GM12874 (cell line): ENCODE data around the gene MARCHF3.

Experiments
- TF ChIP-seq, protein P1 (sequence below): IDR thresholded peaks from 2 replicates; pipeline ENCODE4 v1.5.1; 2011; ENCODE audit warnings: low read depth, mild to moderate bottlenecking, control low read depth, low read length, moderate library complexity; ENCODE audit not compliant: insufficient read depth

The MARCHF3 gene

DNA sequence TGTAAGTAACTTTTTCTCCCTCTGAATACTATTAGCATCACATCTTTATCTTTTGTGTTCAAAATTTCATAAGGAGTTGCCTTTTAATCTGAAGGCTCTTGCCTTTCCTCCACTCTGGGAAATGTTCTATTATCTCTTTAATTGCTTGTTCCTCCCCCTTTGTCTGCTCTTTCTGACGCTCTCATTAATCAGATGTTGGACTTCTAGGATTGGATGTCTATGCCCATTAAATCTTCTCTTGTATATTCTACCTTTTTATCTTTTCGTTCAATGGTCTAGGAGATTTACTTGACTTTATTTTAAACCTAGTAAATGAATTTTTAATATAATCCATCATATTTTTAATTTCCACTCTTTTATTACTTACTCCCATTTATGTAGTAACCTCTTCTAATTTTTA is 76.7 kb downstream of the MARCHF3 start:
- TF ChIP-seq, protein P1, sequence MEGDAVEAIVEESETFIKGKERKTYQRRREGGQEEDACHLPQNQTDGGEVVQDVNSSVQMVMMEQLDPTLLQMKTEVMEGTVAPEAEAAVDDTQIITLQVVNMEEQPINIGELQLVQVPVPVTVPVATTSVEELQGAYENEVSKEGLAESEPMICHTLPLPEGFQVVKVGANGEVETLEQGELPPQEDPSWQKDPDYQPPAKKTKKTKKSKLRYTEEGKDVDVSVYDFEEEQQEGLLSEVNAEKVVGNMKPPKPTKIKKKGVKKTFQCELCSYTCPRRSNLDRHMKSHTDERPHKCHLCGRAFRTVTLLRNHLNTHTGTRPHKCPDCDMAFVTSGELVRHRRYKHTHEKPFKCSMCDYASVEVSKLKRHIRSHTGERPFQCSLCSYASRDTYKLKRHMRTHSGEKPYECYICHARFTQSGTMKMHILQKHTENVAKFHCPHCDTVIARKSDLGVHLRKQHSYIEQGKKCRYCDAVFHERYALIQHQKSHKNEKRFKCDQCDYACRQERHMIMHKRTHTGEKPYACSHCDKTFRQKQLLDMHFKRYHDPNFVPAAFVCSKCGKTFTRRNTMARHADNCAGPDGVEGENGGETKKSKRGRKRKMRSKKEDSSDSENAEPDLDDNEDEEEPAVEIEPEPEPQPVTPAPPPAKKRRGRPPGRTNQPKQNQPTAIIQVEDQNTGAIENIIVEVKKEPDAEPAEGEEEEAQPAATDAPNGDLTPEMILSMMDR = no peak

DNA sequence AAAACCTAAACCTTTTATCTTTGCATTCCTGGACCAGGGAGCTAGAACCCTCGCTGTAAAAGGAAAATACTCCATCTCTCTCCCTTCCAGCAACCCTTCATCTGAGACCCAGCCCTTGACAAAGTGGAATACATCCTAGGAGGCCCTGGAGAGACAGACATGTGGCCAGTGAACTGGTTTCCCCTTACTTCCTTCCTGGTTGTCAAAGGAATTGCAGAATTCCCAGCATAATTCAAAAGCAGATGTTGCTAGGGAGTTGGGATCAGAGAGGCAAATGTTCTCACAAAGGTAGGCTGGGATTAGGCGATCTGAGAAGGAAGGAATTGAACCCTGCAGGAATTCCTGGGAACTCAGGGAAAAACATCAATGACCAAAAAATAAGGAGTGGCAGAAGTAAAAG is 80.9 kb downstream of the MARCHF3 start:
- TF ChIP-seq, protein P1 = no peak

DNA sequence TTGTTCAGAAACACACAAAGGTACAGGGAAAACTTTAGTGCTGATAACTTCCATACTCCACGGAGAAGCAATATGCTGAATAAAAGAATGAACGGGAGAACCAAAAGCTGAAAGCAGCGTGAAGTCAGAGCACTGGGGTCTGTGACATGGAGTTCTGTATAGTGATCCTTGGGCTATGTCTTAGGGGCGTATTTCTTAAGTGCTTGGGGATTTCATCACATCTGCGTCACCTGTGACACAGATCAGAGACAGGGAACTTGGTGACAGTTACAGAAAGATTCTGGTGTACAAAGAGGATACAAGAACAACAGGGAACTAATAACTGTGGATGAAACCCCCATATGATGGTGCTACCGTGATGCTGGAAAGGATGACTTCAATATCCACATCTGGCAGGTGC is 81.9 kb downstream of the MARCHF3 start:
- TF ChIP-seq, protein P1 = no peak

DNA sequence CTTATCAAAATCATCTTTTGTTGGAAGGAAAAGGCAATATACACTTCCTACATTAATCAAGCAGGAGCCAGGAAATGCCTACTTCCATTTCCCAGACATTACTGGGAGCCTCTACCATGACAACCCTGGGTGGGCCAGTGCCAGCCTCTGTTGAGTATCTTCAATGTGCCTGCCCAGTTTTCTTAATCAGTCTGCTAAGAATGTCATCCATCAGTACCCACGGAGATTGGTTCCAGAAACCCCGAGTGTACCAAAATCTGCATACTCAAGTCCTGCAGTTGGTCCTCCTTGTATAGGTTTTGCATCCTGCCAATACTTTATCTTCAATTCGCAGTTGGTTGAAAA is 82.4 kb downstream of the MARCHF3 start:
- TF ChIP-seq, protein P1 = no peak

DNA sequence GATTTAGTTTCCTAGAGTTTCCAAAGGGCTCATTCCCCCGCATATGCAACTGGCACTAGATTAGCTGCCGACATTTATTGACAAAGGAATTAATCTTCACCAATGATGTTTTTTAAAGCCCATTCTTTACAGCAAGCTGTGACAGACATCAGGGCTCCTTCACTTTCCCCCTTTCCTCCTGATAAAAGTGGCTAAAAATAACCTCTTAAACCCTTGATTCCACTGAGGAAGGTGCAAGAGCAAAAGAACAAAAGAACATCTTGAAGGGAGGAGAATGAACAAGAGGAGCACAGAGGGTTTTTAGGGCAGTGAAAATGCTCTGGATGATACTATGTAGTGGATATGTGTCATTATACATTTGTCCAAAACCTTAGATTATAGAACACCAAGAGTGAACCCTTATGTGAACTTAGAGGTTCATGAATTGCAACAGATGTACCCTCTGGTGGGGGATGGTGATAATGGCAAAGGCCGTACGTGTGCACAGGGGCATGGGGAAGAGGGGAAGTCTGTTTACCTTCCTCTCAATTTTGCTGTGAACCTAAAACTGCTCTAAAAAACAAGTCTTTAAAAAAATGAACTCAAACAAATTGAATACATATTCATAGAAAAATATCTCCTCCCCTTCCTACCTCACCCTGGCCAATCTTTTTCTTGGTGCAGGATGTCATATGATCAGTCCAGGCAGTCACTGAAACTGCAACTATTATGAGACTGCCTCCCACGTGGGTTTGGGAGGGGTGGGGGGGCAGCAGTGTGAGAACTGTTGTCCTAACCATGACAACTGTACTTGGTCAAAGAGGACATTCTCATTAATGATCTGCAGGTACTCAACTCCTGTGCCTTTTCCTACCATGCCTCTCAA is 83.0 kb downstream of the MARCHF3 start:
- TF ChIP-seq, protein P1 = no peak

DNA sequence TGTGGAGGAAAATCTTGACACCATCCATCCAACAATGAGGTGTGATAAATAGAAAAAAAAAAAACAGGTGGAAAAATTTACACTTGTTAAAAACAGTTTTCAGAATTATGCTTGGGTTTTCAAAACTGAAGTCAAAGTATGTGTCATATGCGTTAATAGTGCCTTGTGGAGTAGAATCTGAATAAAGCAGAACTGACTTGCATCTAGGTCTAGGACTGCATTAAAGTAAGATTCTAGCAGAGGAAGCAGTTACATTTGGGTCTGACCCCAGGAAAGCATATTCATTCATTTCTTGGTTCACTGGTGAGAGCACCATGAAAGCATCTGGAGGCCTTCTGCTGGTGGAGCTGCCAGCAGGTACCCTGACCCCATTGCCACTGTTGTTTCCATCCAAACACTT is 89.0 kb downstream of the MARCHF3 start:
- TF ChIP-seq, protein P1 = no peak

DNA sequence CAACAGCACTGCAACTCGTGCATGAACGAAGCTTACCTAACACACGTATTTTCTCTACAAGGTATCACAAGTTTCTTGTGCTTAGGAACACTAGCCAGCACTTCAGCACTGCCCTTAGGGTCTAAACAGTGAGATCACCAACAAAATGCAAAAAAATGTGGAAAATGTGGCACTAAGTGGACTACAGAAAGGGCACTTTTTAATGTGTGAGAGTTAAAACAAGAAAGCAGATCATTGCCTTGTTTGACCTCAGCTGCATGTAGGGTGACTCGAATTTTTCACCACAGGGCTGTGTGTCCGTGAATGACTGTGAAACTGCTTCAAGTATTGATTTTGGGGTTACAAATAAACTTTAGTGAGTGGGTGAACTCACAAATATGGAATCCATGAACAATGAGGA is 90.5 kb downstream of the MARCHF3 start:
- TF ChIP-seq, protein P1 = no peak

DNA sequence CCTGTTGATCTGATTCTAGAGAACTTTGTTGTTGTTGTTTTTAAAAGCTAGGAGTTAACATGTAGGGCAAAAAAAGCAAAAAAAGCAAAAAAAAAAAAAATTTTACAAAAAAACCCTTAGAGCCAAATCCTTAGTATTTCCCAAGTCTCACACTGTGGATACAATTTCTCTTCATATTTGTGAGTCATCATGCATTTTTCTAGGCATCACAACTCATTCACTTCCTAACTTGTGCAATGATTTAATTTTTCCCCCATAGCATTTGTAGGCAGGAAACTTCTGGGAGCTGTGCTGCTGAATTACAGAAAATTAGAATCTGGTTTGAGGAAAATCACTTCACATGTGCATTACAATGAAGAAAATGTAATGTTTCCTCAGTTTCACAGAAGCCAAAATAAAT is 91.9 kb downstream of the MARCHF3 start:
- TF ChIP-seq, protein P1 = no peak
